IPS DF 6.9 (cell line): ENCODE measurements around the gene HIVEP2.

Experiments used
- DNase-seq: peaks from one replicate; pipeline ENCODE4 v3.0.0-alpha.2; 2013; ENCODE audit warnings: low read depth, low spot score
- H3K27ac ChIP-seq: one replicate; pipeline ENCODE4 v1.5.1; 2013; ENCODE audit warnings: low read length, control low read depth
- H3K27me3 ChIP-seq: 2 replicates; pipeline ENCODE4 v1.6.1; 2013; ENCODE audit warnings: mild to moderate bottlenecking, low read length; ENCODE audit not compliant: control insufficient read depth, insufficient read depth
- H3K36me3 ChIP-seq: 2 replicates; pipeline ENCODE4 v1.6.1; 2013; ENCODE audit warnings: low read length; ENCODE audit not compliant: control insufficient read depth, insufficient read depth
- H3K4me1 ChIP-seq: 2 replicates; pipeline ENCODE4 v1.6.1; 2013; ENCODE audit warnings: low read length; ENCODE audit not compliant: control insufficient read depth, insufficient read depth
- H3K4me3 ChIP-seq: 2 replicates; pipeline ENCODE4 v1.5.1; 2013; ENCODE audit warnings: mild to moderate bottlenecking, low read length
- H3K9me3 ChIP-seq: 2 replicates; pipeline ENCODE4 v1.6.1; 2013; ENCODE audit warnings: low read length, inconsistent platforms; ENCODE audit not compliant: control insufficient read depth, insufficient read depth
- WGBS: extraction: QIAGEN DNeasy Blood & Tissue Kit; methylation state at CpG from one replicate; pipeline ENCODE4 v1.1.7; 2013; ENCODE audit warnings: mixed read lengths, missing lambda C conversion rate; ENCODE audit not compliant: insufficient read length, insufficient coverage; 5-methylcytosine and 5-hydroxymethylcytosine counted together

Gene HIVEP2

DNA sequence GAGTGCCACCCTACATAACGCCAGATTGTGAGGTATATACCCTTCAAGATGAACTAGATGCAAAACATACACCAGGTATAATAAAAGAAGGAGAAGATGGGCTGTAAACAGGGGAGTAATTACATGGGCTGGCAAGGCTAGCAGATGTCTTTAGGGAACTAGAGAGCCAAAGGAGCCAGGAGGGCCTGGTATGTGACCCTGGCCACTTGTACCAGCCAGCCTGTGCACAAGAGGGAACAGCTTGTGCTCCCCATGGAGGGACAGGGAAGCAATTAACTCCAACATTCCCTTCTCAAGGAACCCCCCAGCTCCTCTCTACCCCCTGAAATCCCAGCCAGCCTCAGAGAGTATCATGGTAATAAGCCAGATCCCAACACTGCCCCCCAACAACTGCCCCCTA lies 139.9 kb downstream of the HIVEP2 start:
- no CpG with 5 or more reads among the region's 1 CpG for WGBS
- Histone ChIP-seq H3K4me1 (no peaks in the 10 kb centered on the region), H3K9me3 (no peaks in the 10 kb centered on the region), H3K27ac (no peak overlapping the region), H3K36me3 (no peaks in the 10 kb centered on the region), H3K27me3 (no peaks in the 10 kb centered on the region), H3K4me3 (no peak overlapping the region)
- no peak for DNase-seq

GRCh38 chr6:142804490-142804889 lies 140.5 kb downstream of the HIVEP2 start:
- Histone ChIP-seq H3K36me3 (no peaks in the 10 kb centered on the region), H3K4me3 (no peak overlapping the region), H3K27me3 (no peaks in the 10 kb centered on the region), H3K27ac (no peak overlapping the region), H3K9me3 (no peaks in the 10 kb centered on the region), H3K4me1 (no peaks in the 10 kb centered on the region)
- no peak for DNase-seq

- WGBS, result no CpG with 5 or more reads among the region's 2 CpGs
- H3K4me3 ChIP-seq, result no peak overlapping the region
- DNase-seq, result no peak
- H3K9me3 ChIP-seq, result no peaks in the 10 kb centered on the region
- H3K4me1 ChIP-seq, result no peaks in the 10 kb centered on the region
- H3K27ac ChIP-seq, result no peak overlapping the region
- no peaks in the 10 kb centered on the region for H3K36me3 ChIP-seq
- no peaks in the 10 kb centered on the region for H3K27me3 ChIP-seq
These were observed 141.4 kb downstream of the HIVEP2 start for GRCh38 chr6:142803495-142804058.

- H3K36me3 ChIP-seq, result no peaks in the 10 kb centered on the region
- no peak overlapping the region for H3K27ac ChIP-seq
- no peak overlapping the region for H3K4me3 ChIP-seq
- no peaks in the 10 kb centered on the region for H3K9me3 ChIP-seq
- no peak for DNase-seq
- no peaks in the 10 kb centered on the region for H3K27me3 ChIP-seq
- H3K4me1 ChIP-seq, result no peaks in the 10 kb centered on the region
These were observed 141.9 kb downstream of the HIVEP2 start for GRCh38 chr6:142803032-142803431.

- no peaks in the 10 kb centered on the region for H3K36me3 ChIP-seq
- no peaks in the 10 kb centered on the region for H3K9me3 ChIP-seq
- no CpG with 5 or more reads among the region's 1 CpG for WGBS
- no peak overlapping the region for H3K27ac ChIP-seq
- DNase-seq, result no peak
- H3K27me3 ChIP-seq, result no peaks in the 10 kb centered on the region
- no peaks in the 10 kb centered on the region for H3K4me1 ChIP-seq
- no peak overlapping the region for H3K4me3 ChIP-seq
These were observed 142.9 kb downstream of the HIVEP2 start for GRCh38 chr6:142802124-142802523.

GRCh38 chr6:142800240-142800639 lies 144.7 kb downstream of the HIVEP2 start:
- no peaks in the 10 kb centered on the region for H3K36me3 ChIP-seq
- no peak overlapping the region for H3K27ac ChIP-seq
- no peaks in the 10 kb centered on the region for H3K9me3 ChIP-seq
- no peaks in the 10 kb centered on the region for H3K4me1 ChIP-seq
- H3K4me3 ChIP-seq, result no peak overlapping the region
- H3K27me3 ChIP-seq, result no peaks in the 10 kb centered on the region
- no peak for DNase-seq

GRCh38 chr6:142799639-142800038 lies 145.3 kb downstream of the HIVEP2 start:
- H3K27ac ChIP-seq, result no peak overlapping the region
- no peaks in the 10 kb centered on the region for H3K4me1 ChIP-seq
- WGBS, result no CpG with 5 or more reads among the region's 1 CpG
- H3K36me3 ChIP-seq, result no peaks in the 10 kb centered on the region
- no peaks in the 10 kb centered on the region for H3K9me3 ChIP-seq
- no peak for DNase-seq
- no peak overlapping the region for H3K4me3 ChIP-seq
- H3K27me3 ChIP-seq, result no peaks in the 10 kb centered on the region

- Histone ChIP-seq H3K4me1 (no peaks in the 10 kb centered on the region), H3K36me3 (no peaks in the 10 kb centered on the region)
- DNase-seq, result no peak
These were observed 147.8 kb downstream of the HIVEP2 start for GRCh38 chr6:142797159-142797558.

DNA sequence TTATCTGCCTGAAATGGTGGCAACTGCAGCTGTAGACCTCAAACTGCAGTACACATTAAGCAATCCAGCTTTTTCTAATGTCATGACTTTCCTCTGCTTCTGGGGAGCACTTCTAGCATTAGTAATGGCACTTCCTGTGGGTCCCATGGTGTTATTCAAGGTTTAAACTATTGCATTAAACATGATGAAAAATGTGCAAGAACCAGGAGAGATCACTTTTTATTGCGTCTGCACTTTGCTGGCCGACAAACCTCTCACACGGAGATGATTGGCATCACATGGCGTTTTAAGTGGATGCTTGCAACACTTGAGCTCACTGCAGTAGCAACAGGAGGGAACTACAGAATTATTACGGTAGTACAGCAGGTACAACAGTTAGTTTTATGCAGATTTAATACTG lies 148.4 kb downstream of the HIVEP2 start:
- Histone ChIP-seq H3K27ac (no peak overlapping the region), H3K36me3 (no peaks in the 10 kb centered on the region), H3K4me1 (no peaks in the 10 kb centered on the region), H3K9me3 (no peaks in the 10 kb centered on the region), H3K27me3 (no peaks in the 10 kb centered on the region), H3K4me3 (no peak overlapping the region)
- WGBS, result no CpG with 5 or more reads among the region's 5 CpGs
- DNase-seq, result no peak

More at GRCh38 chr6:142797159-142797558, 147.8 kb downstream of the HIVEP2 start:
- no peaks in the 10 kb centered on the region for H3K9me3 ChIP-seq
- no peak overlapping the region for H3K27ac ChIP-seq
- no CpG with 5 or more reads among the region's 1 CpG for WGBS
- no peaks in the 10 kb centered on the region for H3K27me3 ChIP-seq
- no peak overlapping the region for H3K4me3 ChIP-seq

- DNase-seq, result no peak
- no peaks in the 10 kb centered on the region for H3K4me1 ChIP-seq
- H3K4me3 ChIP-seq, result no peak overlapping the region
- no peaks in the 10 kb centered on the region for H3K36me3 ChIP-seq
- no CpG with 5 or more reads among the region's 4 CpGs for WGBS
- H3K27me3 ChIP-seq, result no peaks in the 10 kb centered on the region
- no peaks in the 10 kb centered on the region for H3K9me3 ChIP-seq
- H3K27ac ChIP-seq, result no peak overlapping the region
These were observed 149.0 kb downstream of the HIVEP2 start for GRCh38 chr6:142796024-142796423.

GRCh38 chr6:142794424-142794823 lies 150.6 kb downstream of the HIVEP2 start:
- no peak overlapping the region for H3K27ac ChIP-seq
- no CpG with 5 or more reads among the region's 3 CpGs for WGBS
- H3K27me3 ChIP-seq, result no peaks in the 10 kb centered on the region
- no peaks in the 10 kb centered on the region for H3K9me3 ChIP-seq
- no peaks in the 10 kb centered on the region for H3K36me3 ChIP-seq
- DNase-seq, result no peak
- no peak overlapping the region for H3K4me3 ChIP-seq
- no peaks in the 10 kb centered on the region for H3K4me1 ChIP-seq
